A549 treated with Mapracorat at 1 μM for 4 hours (cell line): ENCODE measurements around the gene ITLN1. TPM values are rescaled to one million over a fixed set of nuclear protein-coding genes. Genes with fewer than 3 reads are reported as not detected.

Source experiments
- total RNA-seq: library from RNA; stranded (reverse); fragments of 200-300 nt; extraction: Qiagen RNA extraction; gene quantifications from 5 replicates; pipeline ENCODE4 v1.2.3, GENCODE V29; 2022

ITLN1 gene
- total RNA-seq, result not detected in 5 replicates

DNA sequence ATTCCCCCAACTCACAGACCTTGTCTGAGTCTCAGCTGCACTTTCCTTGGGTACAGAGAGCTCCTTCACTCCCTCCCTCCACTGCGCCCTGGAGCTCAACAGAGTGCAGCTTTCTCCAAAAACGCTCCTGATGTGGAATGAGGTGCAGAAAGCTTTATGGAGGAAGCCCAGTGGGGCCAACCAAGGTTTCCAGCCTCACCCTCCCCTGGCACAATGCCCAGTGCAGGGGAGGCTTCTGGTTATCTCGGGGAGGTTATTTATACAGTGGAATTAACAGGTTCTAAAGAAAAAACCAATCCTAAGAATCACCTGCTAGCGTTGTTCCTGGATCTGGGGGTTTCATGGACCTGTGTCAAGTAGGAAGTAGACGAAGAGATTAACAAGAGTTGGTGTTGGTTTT is at the start of gene ITLN1:
ITLN1 (minus strand) TSS at position 139 of the 400 bp plus-strand sequence. CDS start 303 bp downstream, outside the sequence.

DNA sequence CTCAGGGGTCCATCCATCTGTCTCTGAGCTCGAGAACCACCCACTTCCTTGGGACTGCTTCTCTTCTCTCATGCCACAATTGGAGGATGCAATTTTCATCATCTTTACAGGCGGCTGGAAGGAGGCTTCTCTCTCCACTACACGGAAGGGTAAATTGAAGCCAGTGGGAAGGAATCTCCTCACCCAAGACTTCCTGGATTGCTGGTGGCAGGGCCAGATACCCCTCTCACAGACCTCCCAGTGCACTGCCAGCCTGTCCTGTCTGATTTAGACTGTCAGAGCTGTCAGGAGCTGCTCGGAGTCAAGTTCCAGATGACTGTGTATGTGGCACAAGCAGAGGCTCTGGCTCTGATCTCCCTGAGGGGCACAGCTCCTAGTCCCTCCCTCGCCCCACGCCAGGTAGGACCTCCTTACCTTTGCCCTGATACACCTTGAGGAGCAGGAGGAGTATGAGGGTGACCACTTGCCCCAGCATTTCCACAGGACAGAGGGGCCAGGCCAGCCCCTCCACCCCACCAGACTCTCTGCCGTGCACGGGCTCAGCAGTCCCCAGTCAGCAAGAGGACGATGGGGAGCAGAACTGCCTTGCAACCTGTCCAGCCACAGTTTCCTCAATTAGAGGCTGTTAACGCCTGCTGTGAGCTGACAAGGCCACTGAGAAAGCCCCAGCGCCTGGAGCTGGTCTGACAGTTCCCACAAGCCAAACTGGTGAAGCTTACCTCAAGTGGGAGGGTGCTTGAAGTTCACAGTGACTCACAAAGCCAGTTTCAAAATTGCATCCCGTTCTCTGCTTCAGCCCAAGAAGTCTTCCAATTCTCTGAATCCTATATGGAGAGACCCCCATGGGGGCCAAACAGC is 22.5 kb downstream of the ITLN1 start, which contains the start of gene CD244:
CD244 (minus strand) TSS at position 685 of the 858 bp plus-strand sequence; CDS start at position 475, 210 bp downstream.

Other genes with a start within 250 kb of the ITLN1 start
- gene SLAMF1, start 238.1 kb downstream of the ITLN1 start, total RNA-seq, result not detected in 5 replicates
- not detected in 5 replicates for gene CD48, start 173.4 kb downstream of the ITLN1 start, total RNA-seq
- 1.3 to 2.9 TPM (median 1.6 TPM) in 5 replicates for gene SLAMF7, start 145.9 kb downstream of the ITLN1 start, total RNA-seq
- gene LY9, start 89.0 kb downstream of the ITLN1 start, total RNA-seq, result 0.07 to 0.19 TPM (median 0.14 TPM) in 4 of 5 replicates, not detected in the other
- not detected in 5 replicates for gene CD244, start 22.3 kb downstream of the ITLN1 start, total RNA-seq
- gene ITLN2, start 69.6 kb upstream of the ITLN1 start, total RNA-seq, result 0.55 to 0.85 TPM (median 0.62 TPM) in 5 replicates
- 50.8 to 59.9 TPM (median 55.2 TPM) in 5 replicates for gene F11R, start 136.0 kb upstream of the ITLN1 start, total RNA-seq
- gene TSTD1, start 153.8 kb upstream of the ITLN1 start, total RNA-seq, result 0.25 TPM in 2 of 5 replicates, not detected in the others
- gene USF1, start 160.8 kb upstream of the ITLN1 start, total RNA-seq, result 44.5 to 55.8 TPM (median 49.0 TPM) in 5 replicates
- gene ARHGAP30, start 184.7 kb upstream of the ITLN1 start, total RNA-seq, result 0.06 to 0.14 TPM (median 0.07 TPM) in 5 replicates
- gene NECTIN4, start 204.4 kb upstream of the ITLN1 start, total RNA-seq, result 1.5 to 2.2 TPM (median 1.9 TPM) in 5 replicates
- 1.0 to 2.7 TPM (median 1.5 TPM) in 5 replicates for gene KLHDC9, start 213.2 kb upstream of the ITLN1 start, total RNA-seq
- gene PFDN2, start 232.9 kb upstream of the ITLN1 start, total RNA-seq, result 95.5 to 125 TPM (median 108 TPM) in 5 replicates
- gene NIT1, start 232.9 kb upstream of the ITLN1 start, total RNA-seq, result 29.0 to 32.1 TPM (median 29.6 TPM) in 5 replicates
- 29.6 to 36.1 TPM (median 32.2 TPM) in 5 replicates for gene DEDD, start 247.5 kb upstream of the ITLN1 start, total RNA-seq